DND-41 (cell line): Measurements from ENCODE around the gene SLC38A10.

ENCODE experiments used
- CTCF ChIP-seq: IDR thresholded peaks from 2 replicates; pipeline ENCODE4 v1.5.1; 2012; ENCODE audit warnings: borderline replicate concordance, low read length, moderate library complexity, mild to moderate bottlenecking; ENCODE audit not compliant: poor library complexity, severe bottlenecking; ENCODE audit errors: extremely low read depth
- EZH2 ChIP-seq: IDR thresholded peaks from 3 replicates; pipeline ENCODE4 v1.6.1; 2012; ENCODE audit warnings: borderline replicate concordance, low read depth, mild to moderate bottlenecking, moderate library complexity, low read length, inconsistent platforms; ENCODE audit not compliant: severe bottlenecking

- TF ChIP-seq CTCF (no peak), EZH2 (no peak)
Measured at GRCh38 chr17:81294512-81295030, 536 bp downstream of the SLC38A10 start.
